Aorta (tissue), 5 donors: ENCODE data around the gene TLE2. TPM values are rescaled to one million over a fixed set of nuclear protein-coding genes. Genes with fewer than 3 reads are reported as not detected.
A peak's percentile ranks its signal among the peaks of the same experiment; 100 is the strongest.

Source experiments
- ATAC-seq: fragments of 200-7000 bp; cut with Tn5 transposase; one replicate; pipeline ENCODE4 v1.9.1; 2022; ENCODE audit warnings: moderate library complexity; ENCODE audit not compliant: low FRiP score
- DNase-seq, 2 donors: peaks; one replicate each; pipeline ENCODE4 v3.0.0-alpha.2; 2020
- H3K27ac ChIP-seq, 2 donors: one replicate each; pipeline ENCODE4 v1.5.1; 2013; ENCODE audit warnings: low read length in 2 of 2, mild to moderate bottlenecking in 2 of 2, moderate library complexity in 2 of 2, control low read depth in 1 of 2, inconsistent platforms in 1 of 2, low read depth in 1 of 2
- H3K27me3 ChIP-seq, 2 donors: one replicate each; pipeline ENCODE4 v1.6.1; 2013; ENCODE audit warnings: control low read depth in 1 of 2, low read length in 1 of 2, mild to moderate bottlenecking in 1 of 2, moderate library complexity in 1 of 2; ENCODE audit not compliant: insufficient read depth in 2 of 2, control insufficient read depth in 1 of 2
- H3K36me3 ChIP-seq, 2 donors: one replicate each; pipeline ENCODE4 v1.6.1; 2013; ENCODE audit warnings: control low read depth in 1 of 2, low read length in 1 of 2, mild to moderate bottlenecking in 1 of 2; ENCODE audit not compliant: insufficient read depth in 2 of 2, control insufficient read depth in 1 of 2
- H3K4me1 ChIP-seq, 2 donors: one replicate each; pipeline ENCODE4 v1.6.1; 2013; ENCODE audit warnings: low read length in 2 of 2, control low read depth in 1 of 2, mild to moderate bottlenecking in 1 of 2, moderate library complexity in 1 of 2; ENCODE audit not compliant: insufficient read depth in 2 of 2, control insufficient read depth in 1 of 2
- H3K4me3 ChIP-seq, 2 donors: one replicate each; pipeline ENCODE4 v1.5.1; 2013; ENCODE audit warnings: low read length in 2 of 2, control low read depth in 1 of 2, mild to moderate bottlenecking in 1 of 2
- H3K9me3 ChIP-seq: one replicate; pipeline ENCODE4 v1.6.1; 2013; ENCODE audit warnings: mild to moderate bottlenecking, low read length; ENCODE audit not compliant: control insufficient read depth
- WGBS, 2 donors: extraction: QIAGEN DNeasy Blood & Tissue Kit; methylation state at CpG; one replicate each; pipeline ENCODE4 v1.1.7; 2013; 5-methylcytosine and 5-hydroxymethylcytosine counted together
- intact Hi-C, 2 donors: fragments of 100-400 bp; cut with DNase I; formaldehyde crosslinking; loops; one replicate each; pipeline versions ENCODE4 v1.14.2 to v1.15.0; 2022
- polyA plus RNA-seq, 2 donors: library from polyadenylated mRNA; stranded (reverse); fragments of 200-250 nt; gene quantifications; one replicate each; pipeline ENCODE4 v1.2.3, GENCODE V29; 2013
- total RNA-seq, 2 donors: library from RNA; stranded (reverse); fragmentation: NEBNext Ultra II Directional; extraction: Animal tissue kit (Norgen Biotek cat#: 25700); gene quantifications; one replicate each; pipeline ENCODE4 v1.2.1, GENCODE V29; 2021
- donor health status: healthy with polysubstance abuse.
- donor health status: Bipolar disorder and iron deficiency.
- donor health status: DM: no; HTN: no; CAD: no.
- donor health status: DM: no; HTN: no; CAD: no.
- donor health status: DM: yes; HTN: yes; CAD: no.

Gene TLE2
- total and polyA plus RNA-seq, 4 donors, result 32.7 to 127 (median 43.9) TPM

- H3K27me3 ChIP-seq, result no peaks in the 10 kb centered on the region
- DNase-seq (peak; percentile 97 to 99), ATAC-seq (peak; percentile 97)
- H3K4me1 ChIP-seq, result no peaks in the 10 kb centered on the region
- intact Hi-C loops, result loop anchor here (2.0 to 5.0 kb wide), 2 partner anchors 53 to 59 kb away; partner anchors contain the start of gene TLE6 (in 1 of the 2)
- no peaks in the 10 kb centered on the region for H3K36me3 ChIP-seq
- no peaks in the 10 kb centered on the region for H3K9me3 ChIP-seq
- peak overlapping the region in 1 of 2 donors; percentile 93 for H3K27ac ChIP-seq
- 0% methylated on average over 26 to 29 of the region's 29 CpGs for whole genome bisulfite sequencing, 2 donors
- peak overlapping the region; percentile 33 to 49 for H3K4me3 ChIP-seq
These were observed 6.5 kb upstream of the TLE2 start for GRCh38 chr19:3035542-3036118.

- H3K4me1 ChIP-seq, result no peaks in the 10 kb centered on the region
- DNase-seq, result no peak
- intact Hi-C loops, result loop anchor here (2.0 to 5.0 kb wide), 2 partner anchors 53 to 58 kb away; partner anchors contain the start of gene TLE6 (in 1 of the 2)
- H3K36me3 ChIP-seq, result no peaks in the 10 kb centered on the region
- ATAC-seq, result peak; percentile 5
- no peak overlapping the region for H3K27ac ChIP-seq
- H3K9me3 ChIP-seq, result no peaks in the 10 kb centered on the region
- H3K4me3 ChIP-seq, result peak overlapping the region; percentile 8 to 33
- no peaks in the 10 kb centered on the region for H3K27me3 ChIP-seq
- WGBS, 2 donors, result 16 to 17% methylated on average over 28 of the region's 28 CpGs
These were observed 5.8 kb upstream of the TLE2 start for GRCh38 chr19:3034656-3035541.

GRCh38 chr19:3034406-3034655 lies 5.3 kb upstream of the TLE2 start:
- no peak overlapping the region for H3K27ac ChIP-seq

GRCh38 chr19:3033595-3034405 lies 4.7 kb upstream of the TLE2 start:
- Histone ChIP-seq H3K4me3 (no peak overlapping the region), H3K4me1 (no peaks in the 10 kb centered on the region), H3K27ac (no peak overlapping the region), H3K27me3 (no peaks in the 10 kb centered on the region), H3K36me3 (no peaks in the 10 kb centered on the region), H3K9me3 (no peaks in the 10 kb centered on the region)
- DNase-seq (no peak), ATAC-seq (no peak)
- WGBS, 2 donors, result 88 to 90% methylated on average over 11 of the region's 11 CpGs
- intact Hi-C loops, result loop anchor here in 1 of 2 donors (2.0 kb wide), 1 partner anchor 57 kb away; the partner anchor contains the start of gene TLE6

More at GRCh38 chr19:3034406-3034655, 5.3 kb upstream of the TLE2 start:
- H3K36me3 ChIP-seq, result no peaks in the 10 kb centered on the region
- no peaks in the 10 kb centered on the region for H3K9me3 ChIP-seq
- no peak for DNase-seq
- ATAC-seq, result no peak
- no peaks in the 10 kb centered on the region for H3K27me3 ChIP-seq
- no peaks in the 10 kb centered on the region for H3K4me1 ChIP-seq
- intact Hi-C loops, result loop anchor here in 1 of 2 donors (2.0 kb wide), 1 partner anchor 58 kb away; the partner anchor contains the start of gene TLE6
- H3K4me3 ChIP-seq, result no peak overlapping the region

- H3K27me3 ChIP-seq, result no peaks in the 10 kb centered on the region
- H3K27ac ChIP-seq, result no peak overlapping the region
- no peak for ATAC-seq
- H3K36me3 ChIP-seq, result no peaks in the 10 kb centered on the region
- H3K4me3 ChIP-seq, result no peak overlapping the region
- no peak for DNase-seq
- intact Hi-C loops, result no loop called here
- H3K4me1 ChIP-seq, result no peaks in the 10 kb centered on the region
- no peaks in the 10 kb centered on the region for H3K9me3 ChIP-seq
- 73 to 80% methylated on average over 5 of the region's 5 CpGs for WGBS, 2 donors
These were observed 2.5 kb upstream of the TLE2 start for GRCh38 chr19:3031607-3031867.

GRCh38 chr19:3028305-3029064 lies 595 bp downstream of the TLE2 start:
- intact Hi-C loops, result no loop called here

GRCh38 chr19:3027981-3028304 lies 1.1 kb downstream of the TLE2 start:
- Histone ChIP-seq H3K4me1 (no peaks in the 10 kb centered on the region), H3K27ac (no peak overlapping the region), H3K36me3 (no peaks in the 10 kb centered on the region), H3K27me3 (no peaks in the 10 kb centered on the region), H3K4me3 (no peak overlapping the region), H3K9me3 (no peaks in the 10 kb centered on the region)
- ATAC-seq, result no peak
- DNase-seq, result no peak
- intact Hi-C loops, result no loop called here
- WGBS, 2 donors, result 69 to 71% methylated on average over 9 of the region's 9 CpGs

More at GRCh38 chr19:3028305-3029064, 595 bp downstream of the TLE2 start:
- no peaks in the 10 kb centered on the region for H3K27me3 ChIP-seq
- H3K9me3 ChIP-seq, result no peaks in the 10 kb centered on the region
- WGBS, 2 donors, result 4 to 6% methylated on average over 34 to 40 of the region's 40 CpGs
- H3K27ac ChIP-seq, result no peak overlapping the region
- H3K36me3 ChIP-seq, result no peaks in the 10 kb centered on the region
- ATAC-seq (no peak), DNase-seq (no peak)
- H3K4me1 ChIP-seq, result no peaks in the 10 kb centered on the region
- peak overlapping the region; percentile 43 to 82 for H3K4me3 ChIP-seq

GRCh38 chr19:3027292-3027691 lies 1.8 kb downstream of the TLE2 start:
- Histone ChIP-seq H3K4me3 (no peak overlapping the region), H3K36me3 (no peaks in the 10 kb centered on the region), H3K27ac (no peak overlapping the region), H3K4me1 (no peaks in the 10 kb centered on the region), H3K27me3 (no peaks in the 10 kb centered on the region), H3K9me3 (no peaks in the 10 kb centered on the region)
- WGBS, 2 donors, result 83 to 90% methylated on average over 2 of the region's 2 CpGs
- intact Hi-C loops, result no loop called here
- no peak for DNase-seq
- peak; percentile 3 for ATAC-seq
